HG03558 (cell line): ENCODE data around the gene TLE7.

Source experiments
- ATAC-seq: cut with Tn5 transposase; IDR thresholded peaks from one replicate; pipeline ENCODE4 v1.9.1; 2021; ENCODE audit warnings: moderate number of reproducible peaks; ENCODE audit not compliant: unreplicated experiment; ENCODE audit errors: extremely low read depth

The TLE7 gene

DNA sequence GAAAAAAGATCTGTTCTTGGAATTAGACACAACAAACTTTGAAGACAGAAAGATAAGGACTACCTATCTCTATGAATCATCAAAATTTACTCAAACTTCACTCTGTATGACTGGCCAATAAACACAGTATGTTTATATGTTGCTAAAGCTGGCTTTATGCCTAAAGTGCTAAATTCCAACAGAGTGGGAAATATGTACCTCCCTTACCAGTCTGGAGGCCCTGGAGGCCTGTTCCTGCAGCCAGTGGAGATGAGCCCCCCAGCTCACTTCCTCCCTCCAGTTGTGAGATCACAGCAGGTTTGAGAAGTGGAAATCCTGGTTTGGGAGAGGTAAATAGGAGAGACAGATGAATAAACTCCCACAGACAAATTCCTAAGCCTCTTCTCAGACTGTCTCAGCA is 11.2 kb upstream of the TLE7 start:
- no peak for ATAC-seq

DNA sequence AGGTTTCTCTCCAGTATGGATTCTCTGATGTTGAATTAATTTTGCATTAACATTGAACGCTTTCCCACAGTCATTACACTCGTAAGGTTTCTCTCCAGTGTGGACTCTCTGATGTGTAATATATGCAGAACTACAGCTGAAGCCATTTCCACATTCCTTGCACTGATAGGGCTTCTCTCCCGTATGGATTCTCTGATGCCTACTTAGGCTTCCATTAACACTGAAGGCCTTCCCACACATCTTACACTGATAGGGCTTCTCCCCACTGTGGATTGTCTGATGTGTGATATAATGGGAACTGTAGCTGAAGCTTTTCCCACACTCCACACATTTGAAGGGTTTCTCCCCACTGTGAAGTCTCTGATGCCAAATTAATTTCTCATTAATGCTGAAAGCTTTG is 7.2 kb upstream of the TLE7 start:
- no peak for ATAC-seq

DNA sequence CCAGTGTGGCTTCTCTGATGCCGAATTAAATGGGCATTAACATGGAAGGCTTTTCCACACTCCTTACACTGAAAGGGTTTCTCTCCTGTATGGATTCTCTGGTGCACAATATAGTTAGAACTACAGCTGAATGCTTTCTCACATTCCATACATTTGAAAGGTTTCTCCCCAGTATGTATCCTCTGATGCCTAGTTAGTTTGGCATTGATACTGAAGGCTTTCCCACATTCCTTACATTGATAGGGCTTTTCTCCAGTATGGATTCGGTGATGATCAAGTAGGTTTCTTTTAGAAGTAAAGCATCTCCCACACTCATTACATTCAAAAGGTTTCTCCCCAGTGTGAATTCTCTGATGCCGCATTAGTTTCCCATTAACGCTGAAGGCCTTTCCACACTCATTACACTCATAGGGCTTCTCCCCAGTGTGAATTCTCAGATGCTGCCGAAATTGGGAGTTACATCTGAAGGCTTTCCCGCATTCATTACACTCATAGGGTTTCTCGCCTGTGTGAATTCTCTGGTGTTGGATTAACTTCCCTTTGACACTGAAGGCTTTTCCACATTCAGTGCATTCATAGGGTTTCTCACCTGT is 6.5 kb upstream of the TLE7 start:
- ATAC-seq: no peak

DNA sequence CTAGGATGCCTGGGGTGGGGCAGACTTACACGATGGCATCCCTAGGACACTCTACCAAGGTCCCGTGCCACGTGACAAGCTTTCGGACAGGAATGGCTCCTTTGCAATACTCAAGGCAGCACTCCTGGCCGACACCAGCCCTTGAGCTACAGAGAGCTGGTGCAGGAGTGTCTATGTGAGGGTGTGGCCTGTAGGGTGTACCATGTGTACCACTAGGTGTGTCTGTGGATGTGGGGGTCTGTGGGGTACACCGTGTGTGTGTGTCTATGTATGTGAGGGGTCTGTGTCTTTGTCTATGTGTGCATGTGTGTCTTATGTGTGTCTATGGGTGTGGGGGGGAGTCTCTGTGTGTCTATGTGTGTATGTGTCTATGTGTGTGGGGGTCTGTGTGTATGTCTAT is 1.9 kb upstream of the TLE7 start:
- no peak for ATAC-seq

DNA sequence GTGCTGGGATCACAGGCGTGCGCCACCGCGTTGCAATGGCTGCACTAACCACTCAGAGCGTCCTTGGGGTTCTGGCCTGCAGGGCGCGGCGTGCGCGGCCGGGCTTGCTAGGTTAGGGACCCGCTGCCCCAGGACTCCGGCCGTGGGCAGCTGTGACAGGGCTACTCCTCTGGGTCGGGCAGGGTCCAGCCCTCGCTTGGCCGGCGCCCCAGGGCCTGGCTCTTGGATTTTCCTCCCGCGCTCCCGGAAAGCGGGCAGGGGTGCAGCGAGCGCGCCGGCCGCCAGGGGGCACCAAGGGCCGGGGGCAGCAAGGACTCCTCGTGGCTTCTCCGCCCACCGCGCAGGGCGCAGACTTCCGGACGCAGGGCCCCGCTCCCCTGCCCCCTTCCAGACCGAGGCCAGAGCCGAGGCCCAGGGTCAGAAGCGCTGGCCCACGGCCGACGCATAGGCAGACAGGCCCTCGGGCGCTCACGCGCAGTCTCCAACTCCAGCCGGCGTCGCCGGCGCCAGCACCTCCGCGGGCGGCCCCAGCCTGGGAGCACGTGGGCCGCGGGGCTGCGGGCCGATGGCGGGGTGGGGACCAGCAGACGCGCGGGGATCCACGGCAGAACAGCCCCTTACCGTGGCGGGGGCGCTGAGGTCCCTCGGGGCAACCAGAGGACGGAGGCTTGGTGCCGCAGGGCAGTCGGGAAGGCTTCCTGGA is 355 bp downstream of the TLE7 start:
- no peak for ATAC-seq

DNA sequence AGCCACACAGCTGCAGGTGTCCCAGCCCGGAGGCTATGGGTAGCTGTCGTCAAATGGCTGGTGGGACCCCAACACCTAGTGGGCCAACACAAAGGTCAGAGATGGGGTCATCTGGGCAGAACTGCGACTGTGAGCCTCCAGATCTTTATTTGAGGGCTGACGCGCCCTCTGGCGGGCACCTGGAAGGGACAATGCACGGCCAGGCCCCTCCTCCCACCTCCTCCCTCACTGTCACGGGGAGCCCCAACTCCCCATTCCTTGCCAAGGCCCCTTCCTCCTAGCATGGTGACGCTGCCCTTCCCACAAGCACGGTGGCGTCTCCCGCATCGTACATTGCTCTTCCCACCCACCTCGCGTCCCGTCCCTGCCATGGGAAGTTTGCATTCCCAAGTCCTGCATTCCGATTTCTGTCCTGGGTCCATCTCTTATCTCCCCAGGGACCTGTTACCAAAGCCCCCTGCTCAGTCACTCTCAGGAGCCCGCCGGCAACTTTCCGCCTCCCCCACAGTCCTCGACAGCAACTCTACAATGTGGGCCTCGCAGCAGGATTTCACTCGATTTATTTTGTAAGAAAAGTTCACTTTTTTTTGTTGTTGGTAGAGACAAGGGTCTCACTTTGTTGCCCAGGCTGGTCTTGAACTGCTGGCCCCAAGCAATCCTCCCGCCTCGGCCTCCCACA is 1.0 kb downstream of the TLE7 start:
- no peak for ATAC-seq

DNA sequence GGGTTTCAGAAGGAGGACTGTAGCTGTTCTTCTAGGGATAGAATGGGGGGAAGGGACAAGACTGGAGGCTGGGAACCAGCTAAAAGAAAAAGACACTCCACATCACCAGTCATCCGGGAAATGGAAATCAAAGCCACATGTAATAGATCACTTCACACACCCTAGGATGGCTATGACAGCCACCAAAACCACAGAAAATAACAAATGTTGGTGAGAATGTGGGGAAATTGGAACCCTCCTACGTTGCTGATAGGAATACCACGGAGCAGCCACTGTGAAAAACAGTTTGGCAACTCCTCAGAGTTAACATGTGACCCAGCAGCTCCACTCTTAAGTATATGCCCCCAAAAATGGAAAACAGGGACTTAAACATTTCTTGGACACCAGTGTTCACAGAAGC is 2.3 kb downstream of the TLE7 start:
- ATAC-seq: no peak

DNA sequence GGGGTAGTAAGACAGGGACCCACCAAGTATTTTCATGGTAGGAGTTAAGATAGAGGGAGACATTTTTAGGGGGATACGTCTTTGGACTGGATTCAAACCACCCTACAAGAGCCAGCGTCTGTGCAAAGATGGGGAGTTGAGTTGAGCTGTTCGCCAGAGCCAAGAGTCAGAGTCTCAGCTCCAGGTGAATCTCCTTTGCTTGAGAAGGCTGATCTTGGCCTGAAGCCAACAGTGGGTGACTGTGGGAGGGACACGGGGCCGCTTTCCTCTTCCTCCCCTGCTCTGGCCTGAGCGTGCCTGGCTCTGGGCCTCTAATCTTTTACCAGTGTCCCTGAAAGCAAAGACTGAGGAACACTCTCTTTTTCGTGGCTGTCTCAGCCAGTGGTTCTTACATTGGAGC is 5.4 kb downstream of the TLE7 start:
- no peak for ATAC-seq

DNA sequence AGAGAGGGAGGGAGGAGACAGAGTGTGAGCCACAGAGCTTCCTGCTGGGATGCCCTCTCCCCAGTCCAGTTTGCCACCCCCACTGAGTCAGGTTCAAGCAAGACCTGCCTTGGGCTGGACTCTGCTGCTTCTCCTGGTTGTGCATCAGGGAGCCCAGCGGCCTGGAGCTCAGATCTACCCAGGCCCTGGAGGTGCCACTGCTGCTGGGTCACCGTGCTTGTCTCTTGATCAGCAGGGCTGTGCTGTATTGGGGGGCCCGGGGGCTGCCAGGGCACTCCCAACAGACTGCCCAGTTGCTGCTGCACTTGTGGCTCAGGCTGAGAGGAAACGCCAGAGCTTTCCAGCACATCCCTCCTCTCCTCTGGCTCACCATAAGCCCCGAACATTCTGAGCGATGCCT is 8.9 kb downstream of the TLE7 start:
- ATAC-seq: no peak

DNA sequence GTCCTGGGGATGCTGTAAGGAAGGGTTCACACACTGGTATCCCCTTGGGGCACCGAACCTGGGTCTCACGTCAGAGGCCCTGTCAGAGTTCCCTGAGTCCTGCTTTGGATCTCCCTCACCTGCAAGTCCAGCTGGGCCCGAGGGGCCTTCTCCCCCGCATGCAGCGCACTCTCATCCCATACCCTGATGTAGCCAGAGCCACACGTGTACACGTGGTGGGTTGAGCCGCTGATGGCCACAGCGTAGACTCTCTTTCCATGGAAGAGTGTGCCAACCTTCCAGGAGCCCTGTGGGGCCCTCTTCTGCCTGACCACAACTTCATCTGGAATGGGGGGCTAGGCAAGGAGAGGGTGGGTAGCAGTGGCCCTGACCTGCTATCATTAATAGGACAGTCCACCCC is 9.9 kb downstream of the TLE7 start:
- ATAC-seq: no peak

DNA sequence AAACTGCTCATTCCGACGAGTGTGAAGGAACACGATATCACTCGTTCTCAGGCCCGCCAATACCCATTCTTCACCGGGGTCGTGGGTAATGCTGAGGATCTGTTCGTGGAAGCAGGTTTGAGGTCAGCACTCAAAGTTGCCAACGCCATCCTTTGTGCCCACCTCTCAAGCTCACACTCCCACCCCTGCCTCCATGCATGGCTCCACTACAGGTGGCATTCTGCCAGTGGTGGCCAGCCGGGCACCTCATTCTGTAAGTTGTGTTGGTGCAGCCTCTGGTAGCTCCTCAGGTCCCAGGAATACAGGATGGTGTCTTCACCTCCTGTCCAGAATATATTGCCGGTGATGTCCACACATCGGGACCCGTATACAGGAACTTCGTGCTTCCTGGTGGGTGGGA is 10.7 kb downstream of the TLE7 start:
- ATAC-seq: no peak

DNA sequence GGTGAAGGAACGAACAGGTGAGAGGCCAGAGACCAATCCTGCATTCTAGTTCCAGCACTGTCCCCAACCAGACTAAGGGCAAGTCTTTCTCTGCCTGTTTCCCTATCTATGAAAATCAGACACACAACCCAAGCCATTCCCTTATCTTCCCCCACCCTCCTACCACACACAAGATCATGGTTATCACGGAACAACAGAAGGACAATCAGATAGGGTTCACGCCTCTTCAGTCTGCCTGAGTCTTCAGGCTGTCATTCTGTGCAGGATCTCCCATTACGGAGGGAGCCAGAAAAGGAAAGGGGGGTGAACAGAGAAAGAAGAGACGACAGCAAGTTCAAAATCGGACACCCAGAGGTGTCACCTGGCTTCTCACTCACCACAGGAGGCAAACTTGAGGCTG is 11.1 kb downstream of the TLE7 start:
- ATAC-seq: no peak

DNA sequence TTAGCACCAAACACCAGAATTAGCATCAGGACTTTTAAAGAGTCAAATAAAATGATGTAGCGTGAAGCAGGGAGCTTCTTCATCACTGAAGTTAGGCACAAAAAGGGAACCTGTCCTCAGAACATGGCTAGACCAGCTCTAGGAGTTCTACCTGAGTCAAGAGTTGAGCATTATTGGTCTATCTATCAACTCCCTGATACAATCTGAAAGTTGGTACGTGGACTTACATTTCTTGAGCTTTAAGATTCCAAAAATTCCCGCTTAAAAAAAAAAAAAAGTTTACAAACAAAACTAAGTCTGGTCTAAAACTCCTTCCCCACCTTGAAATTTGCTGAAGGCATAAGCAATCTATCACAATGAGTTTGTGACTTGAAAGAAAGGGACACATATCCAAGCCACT is 12.3 kb downstream of the TLE7 start:
- no peak for ATAC-seq

DNA sequence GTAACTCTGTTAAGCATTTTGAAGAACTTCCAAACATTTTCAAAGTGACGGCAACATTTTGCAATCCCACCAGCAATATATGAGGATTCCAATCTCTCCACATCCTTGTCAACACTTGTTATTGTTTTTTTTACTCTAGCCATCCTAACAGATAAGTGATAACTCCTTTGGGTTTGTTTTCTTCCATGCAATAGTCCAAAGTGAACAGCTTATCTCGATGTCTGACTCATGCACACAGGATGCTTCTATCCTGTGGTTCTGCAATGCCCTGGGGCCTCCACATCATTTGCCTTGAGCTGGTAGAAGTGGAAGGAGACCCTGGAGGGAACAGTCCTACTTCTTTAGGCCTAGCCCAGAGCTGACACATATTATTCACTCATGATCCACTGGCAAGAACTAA is 13.0 kb downstream of the TLE7 start:
- ATAC-seq: no peak

DNA sequence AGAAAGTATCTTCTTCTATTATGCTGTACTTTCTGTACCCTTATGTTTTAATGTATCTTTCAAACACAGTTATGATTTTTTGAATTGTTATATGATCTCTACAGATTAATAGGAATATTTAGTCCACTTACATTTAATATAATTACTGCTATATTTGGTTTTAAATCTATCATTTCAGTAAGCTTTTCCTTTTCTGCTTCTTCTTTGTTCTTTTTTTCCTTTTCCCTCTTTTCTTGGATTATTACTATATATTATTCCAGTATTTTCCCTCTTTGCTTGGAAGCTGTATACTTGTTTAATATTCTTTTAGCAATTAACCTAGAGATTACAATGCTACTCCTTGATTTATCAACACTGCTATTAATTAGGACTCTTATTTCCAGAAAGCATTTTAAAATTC is 13.5 kb downstream of the TLE7 start:
- ATAC-seq: no peak

DNA sequence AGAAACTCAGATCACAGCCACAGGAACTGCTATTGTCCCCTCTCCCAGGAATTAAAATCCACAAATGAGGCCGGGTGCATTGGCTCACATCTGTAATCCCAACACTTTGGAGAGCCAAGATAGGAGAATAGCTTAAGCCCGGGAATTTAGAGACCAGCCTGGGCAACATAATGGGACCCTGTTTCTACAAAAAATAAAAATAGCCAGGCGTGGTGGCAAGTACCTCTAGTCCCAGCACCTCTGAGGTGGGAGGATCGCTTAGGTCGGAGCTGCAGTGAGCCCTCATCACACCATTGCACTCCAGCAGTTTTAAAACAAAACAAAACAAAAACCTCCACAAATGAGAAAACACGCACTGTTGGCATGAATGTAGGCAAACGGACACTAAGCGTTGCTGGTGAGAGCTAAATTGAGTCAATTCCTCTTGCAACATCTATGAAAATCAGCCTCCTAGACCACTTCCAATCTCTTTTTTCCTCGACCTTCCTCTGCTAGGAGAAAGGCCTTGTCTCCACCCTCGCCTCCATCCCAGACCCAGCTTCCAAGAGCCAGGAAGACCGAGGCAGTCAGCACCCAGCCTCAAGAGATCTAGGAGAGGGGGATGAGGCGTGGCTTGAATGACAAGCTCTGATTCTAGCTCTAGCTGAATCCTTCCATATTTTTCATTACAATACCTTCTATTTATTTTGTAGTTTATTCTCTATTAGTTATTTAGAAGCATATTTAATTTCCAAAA is 14.8 kb downstream of the TLE7 start:
- ATAC-seq: no peak

DNA sequence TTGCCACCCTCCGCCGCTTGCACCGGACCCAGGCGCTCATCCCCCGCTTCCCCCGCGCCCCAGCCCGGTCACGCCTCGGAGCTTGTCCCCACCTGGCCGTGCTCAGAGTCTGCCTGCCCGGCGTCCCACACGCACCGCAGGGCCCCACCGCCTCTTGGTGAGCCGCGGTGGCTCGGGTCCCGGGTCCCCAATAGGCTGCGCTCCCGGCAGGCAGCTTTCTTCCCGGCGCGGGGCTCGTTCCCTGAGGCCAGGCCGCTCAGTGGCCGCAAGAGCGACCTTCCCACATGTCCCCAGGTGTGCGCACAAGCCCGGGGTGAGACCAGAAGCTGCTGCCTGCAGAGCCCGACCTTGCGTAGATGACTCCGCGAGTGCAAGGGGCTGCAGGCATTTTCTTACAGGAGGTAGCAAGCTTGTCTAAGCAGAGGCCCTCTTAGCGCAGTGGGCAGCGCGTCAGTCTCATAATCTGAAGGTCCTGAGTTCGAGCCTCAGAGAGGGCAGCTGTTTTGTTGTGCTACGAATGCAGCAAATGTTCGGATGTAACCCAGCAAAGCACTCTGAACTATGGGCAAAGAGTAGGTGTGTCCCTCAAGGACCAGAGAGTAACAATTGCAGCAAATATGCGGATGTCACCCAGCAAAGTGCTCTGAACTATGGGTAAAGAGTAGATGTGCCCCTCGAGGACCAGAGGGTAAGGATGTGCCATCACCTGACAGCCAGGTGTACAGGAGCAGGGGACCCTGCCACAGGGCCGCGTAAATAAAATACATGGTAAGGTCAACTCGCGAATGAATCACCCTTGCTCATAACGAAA is 15.6 kb downstream of the TLE7 start:
- ATAC-seq: peak; percentile 44

DNA sequence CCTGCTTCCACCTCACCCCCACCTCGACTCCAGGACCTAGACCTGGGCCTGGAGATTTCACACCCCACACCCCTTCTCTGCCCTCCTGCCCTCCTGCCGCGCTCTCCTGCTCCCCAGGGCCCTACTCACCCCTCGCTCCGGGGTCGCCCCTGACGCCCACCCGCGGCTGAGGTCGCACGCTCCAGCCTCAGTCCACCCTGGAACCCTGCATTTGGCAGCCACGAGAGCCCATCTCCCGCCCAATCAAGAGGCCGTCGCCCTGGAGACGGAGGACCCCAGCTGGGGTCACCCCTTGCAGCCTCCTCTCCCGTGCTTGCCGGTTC is 16.1 kb downstream of the TLE7 start:
- no peak for ATAC-seq

DNA sequence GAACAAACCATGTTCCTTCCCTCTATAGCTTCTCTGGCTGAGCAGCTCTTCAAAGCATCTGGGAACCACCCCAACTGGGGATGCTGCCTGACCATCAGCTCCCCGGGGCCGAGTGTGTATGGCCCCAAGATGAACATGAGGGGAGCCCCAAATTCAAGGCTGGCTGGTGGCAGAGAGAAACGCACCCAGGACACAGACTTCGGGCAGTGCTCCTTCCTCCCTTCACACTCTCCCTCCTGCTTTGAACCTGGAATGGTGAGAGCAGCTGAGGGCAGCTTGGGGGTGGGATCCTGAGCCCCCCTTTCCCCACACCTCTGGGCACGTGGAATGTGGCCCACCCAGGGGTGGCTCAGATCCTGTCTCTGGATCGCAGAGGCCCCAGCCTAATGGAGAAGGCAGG is 17.2 kb downstream of the TLE7 start:
- no peak for ATAC-seq

DNA sequence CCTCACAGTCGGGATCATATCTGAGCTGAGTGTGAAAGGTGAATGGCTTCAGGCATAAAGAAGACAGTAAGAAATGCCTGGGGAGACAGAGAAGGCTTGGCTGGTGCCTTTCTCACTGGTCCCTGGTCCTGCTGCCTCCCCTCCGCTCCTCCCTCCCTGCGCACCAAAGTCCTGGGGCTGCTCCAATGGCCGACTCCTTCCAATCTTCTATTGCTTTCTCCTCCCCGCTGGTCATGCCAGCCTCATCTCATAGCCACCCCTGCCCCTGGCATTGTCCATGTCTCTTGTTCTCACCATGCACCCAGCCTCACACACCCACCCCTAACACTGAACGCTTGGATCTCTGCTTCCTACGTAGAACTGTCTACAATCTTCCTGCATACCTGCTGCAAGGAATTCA is 18.0 kb downstream of the TLE7 start:
- ATAC-seq: no peak

DNA sequence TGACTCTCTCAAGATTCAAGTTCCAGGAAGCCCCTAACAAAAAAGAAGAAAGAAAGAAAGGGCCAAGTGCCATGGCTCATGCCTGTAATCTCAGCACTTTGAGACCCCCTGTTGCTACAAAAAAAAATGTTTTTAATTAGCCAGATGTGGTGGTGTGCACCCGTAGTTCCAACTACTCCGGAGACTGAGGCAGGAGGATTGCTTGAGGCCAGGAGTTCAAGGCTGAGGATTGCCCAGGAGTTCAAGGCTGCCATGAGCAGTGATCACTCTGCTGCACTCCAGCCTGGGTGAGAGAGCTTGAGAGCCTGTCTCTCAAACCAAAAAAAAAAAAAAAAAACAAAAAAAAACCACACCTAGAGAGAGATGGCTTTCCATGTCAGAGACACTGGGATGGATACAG is 18.8 kb downstream of the TLE7 start:
- ATAC-seq: no peak
